Activated T-cell treated with anti-CD3 and anti-CD28 coated beads for 1 hour (primary cell): ENCODE data around the gene TAF4.
"Not testable (repeated sequence)": the region's sequence is repeated elsewhere in the genome, so short reads cannot be mapped to it uniquely, and the experiment has no call there.

Experiments used
- DNase-seq: peaks from one replicate; pipeline ENCODE4 v3.0.0-alpha.2; 2020; ENCODE audit warnings: low read depth

The TAF4 gene

DNA sequence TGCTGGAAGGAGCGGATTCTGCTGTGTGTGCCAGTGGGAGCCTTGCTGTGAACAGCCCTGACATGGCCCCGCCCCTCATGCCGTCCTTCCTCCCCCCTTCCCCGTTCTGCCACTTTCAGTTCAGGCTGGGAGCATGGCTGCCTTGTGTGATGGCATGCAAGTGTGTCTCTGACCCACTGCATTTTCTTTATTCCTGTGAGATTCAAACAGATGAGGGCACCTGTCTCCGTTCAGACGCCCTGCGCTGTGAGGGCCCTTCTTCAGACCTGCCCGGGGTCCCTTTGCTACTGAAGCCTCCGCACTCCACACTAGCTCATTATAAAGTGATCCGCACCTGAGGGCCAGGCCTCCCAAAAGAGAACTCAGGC, 88.3 kb downstream of the TAF4 start:
- DNase-seq, result no peak

DNA sequence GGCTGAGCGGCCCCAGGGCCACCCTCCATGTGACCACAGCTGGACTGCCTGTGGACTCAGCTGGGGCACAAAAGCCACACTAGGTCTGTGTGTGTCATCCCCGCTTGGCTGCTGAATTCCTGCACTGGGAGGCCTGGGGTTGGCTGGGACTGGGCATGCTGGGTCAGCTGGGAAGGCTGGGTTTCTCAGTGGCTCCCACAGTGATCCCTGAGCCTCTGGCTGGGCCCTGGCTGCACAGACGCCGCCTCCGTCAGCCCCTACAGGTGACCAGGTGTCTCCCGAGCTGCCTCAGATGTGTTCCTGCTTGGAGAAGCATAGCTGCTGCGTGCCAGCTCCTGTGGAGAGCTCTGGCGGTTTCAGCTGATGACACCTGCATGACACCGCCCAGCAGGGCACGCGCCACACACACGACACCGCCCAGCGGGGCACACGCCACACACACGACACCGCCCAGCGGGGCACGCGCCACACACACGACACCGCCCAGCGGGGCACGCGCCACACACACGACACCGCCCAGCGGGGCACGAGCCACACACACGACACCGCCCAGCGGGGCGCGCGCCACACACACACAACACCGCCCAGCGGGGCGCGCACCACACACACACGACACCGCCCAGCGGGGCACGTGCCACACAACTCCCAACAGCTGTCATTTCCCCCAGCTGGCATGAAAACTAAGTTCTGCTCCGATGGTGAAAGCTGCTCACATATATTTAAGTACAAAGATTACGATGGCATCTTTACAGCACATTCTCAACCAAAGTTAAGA, 88.8 kb downstream of the TAF4 start:
- no peak for DNase-seq

DNA sequence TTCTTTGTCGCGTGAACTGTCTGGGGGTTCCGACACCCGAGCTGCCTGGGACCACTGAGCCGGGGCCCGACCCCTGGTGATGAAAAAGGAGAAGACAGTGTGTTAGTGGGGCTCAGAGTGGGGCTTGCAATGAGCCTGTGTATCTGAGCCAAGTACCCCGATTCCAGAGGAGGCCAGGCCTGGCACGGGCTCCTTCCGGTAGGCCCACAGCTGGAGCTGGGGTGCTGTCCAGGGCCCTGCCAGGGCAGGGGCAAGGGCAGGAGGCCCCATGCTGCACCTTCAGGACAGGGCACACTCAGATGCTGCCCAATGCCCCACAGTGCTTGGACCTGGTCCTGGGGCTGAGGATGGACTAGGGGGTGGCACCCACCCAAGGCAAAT, 89.4 kb downstream of the TAF4 start:
- no peak for DNase-seq

DNA sequence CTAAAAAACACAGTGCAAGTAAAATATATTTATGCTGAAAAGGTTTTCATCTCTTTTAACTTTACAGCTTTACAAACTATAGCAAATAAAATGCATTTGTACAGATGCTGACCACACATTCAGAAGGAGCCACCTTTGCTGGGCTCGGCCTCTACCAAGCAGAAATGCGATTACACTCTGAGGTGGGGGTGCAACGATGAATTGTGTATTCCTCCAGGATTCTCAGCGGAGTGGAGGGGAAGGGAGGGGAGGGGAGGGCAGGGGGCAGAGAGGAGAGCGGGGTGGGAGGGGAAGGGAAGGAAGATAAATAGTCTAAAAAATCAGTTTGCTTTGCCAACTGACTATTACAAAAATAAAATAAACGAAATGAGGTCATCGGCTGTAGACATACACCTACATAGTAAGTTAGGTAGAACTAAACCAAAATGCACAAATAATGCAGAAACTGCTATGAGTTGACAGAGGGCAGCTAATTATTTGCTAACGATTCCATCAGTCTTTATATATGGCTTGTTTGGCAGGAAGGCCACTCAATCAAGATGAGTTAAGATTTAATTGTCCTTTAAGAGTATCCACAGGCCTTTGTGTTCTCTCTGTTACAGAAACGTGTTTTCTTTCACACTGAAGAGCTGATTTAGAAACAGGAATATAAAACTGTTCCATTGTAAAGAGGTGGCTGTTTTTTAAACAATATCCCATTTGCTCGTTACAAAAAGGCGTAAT, 90.1 kb downstream of the TAF4 start:
- DNase-seq, result no peak

DNA sequence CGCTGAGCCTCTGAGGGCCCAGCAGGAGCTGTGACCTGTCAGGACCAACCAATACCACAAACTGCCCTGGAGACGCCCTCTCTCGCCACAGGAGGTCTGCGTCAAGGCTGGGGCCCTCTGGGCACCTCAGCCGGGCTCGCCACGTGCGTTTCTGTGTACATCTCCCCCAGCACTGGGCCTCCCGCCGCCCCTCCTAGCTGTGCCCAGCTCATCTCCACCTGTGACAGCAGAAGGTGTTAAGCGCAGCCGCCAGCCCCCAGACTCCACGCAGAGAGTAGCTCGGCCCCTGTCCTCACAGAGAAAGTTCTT, 91.4 kb downstream of the TAF4 start:
- DNase-seq, result no peak

DNA sequence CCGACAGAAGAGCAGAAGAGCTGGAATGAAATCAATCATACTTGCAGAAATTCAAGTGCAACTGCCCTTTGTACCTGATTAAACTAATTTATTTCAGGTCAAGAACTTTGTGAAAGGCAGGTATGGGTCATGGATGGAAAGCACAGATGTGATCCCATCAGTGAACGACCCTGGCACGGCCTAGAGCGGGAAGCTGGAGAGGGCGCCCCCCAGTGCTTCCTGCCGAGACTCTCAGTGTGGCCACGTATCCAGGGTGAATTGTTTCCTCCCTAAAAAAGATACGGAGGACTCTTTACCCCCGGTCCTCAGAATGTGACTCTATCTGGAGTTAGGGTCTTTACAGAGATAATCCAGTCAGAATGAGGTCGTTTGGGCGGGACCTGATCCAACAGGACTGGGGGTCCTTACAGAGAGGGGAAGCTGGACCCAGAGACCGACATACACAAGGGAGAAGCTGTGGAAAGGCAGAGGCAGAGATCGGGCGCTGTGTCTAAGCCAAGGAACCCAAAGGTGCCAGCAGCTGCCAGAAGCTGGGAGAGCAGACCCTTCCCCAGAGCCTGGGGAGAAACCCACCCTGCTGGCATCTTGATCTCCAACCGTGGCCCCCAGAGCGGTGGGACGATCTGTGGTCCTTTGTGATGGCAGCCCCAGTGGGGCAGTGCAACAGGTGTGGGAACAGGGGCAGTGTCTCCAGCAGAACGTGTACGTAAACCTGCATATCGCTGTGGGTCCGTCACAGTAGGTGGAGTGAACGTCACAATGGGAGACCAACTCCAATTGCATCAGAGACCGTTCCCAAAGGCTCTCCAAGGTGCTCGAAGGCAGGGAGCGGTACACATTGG, 91.9 kb downstream of the TAF4 start:
- no peak for DNase-seq

DNA sequence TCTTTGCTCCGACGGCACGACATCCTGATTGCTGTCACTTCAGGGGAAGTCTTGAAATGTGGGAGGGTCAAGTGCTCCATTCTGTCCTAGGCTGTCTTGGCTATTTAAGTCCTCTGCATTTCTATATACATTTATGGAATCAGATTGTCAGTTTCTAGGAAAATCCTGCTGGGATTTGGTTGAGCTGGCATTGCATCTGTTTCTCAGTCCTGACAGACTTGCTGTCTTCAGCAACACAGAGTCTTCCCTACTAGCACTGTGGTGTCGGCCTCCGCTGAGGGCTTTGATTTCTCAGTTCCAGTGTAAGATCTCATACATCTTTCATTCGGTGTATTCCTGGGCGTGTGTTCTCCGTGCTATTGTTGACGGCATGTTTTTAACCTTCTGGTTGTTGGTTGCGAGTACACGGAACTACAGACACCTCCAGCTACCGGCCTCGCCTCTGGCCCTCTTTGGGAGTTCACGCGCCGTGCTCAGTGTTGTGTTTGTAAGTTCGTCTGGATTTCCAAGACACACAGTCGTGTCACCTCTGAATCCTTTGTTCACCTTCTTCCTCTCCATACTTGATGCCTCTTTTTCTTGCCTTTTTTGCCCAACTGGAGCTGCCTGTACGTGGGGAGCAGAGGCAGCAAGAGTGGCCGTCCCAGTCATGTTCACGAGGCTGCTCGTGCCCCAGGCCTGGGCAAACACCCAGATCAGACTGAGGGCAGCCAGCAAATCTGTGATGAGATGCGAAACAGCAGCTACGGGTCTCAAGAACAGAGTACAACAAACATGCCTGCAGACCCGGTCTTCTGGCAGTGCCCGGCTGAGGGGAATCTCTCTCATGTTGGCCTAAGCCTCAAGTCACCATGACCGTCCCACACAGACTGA, 92.8 kb downstream of the TAF4 start:
- no peak for DNase-seq

DNA sequence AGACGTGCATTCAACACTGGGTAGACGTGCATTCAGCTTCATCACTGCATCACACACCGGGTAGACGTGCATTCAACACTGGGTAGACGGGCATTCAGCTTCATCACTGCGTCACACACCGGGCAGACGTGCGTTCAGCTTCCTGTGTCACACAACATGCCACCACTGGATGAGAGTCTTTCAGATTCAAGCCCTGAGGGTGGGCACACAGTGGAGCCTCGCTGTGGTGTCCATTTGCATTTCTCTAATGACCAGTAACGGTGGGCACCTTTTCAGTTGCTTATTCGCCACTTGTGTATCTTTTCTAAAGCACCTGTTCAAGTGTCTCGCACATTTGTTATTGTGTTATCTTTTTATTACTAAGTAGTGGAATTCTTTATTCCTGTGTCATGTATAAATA, 94.1 kb downstream of the TAF4 start:
- DNase-seq, result not testable (repeated sequence)

DNA sequence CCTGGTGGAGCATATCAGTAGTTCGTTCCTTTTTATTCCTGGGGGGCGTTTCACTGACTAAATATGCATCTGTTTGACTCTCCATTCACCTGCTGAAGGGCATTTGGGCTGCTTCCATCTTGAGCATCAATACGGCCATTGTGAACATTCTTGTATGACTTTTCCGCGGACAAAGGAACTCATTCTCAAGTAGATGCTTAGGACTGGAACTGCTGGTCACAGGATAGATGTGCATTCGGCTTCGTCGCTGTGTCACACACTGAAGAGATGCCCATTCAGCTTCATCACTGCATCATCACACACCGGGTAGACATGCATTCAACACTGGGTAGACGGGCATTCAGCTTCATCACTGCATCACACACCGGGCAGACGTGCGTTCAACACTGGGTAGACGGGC, 95.3 kb downstream of the TAF4 start:
- DNase-seq, result no peak

DNA sequence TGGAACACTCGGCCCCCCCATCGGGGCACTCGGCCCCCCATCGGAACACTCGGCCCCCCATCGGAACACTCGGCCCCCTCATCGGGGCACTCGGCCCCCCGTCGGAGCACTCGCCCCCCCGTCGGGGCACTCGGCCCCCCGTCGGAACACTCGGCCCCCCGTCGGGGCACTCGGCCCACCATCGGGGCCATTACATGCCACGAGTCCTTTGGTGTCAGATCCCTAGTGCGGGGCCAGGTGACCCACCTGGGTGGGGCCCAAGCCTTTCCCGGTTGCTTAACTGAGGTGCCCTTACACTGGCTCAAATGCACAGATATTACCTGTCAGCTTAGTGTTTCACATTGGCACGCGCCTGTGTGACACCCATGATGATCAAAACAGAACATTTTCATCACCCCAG, 95.9 kb downstream of the TAF4 start:
- no peak for DNase-seq

DNA sequence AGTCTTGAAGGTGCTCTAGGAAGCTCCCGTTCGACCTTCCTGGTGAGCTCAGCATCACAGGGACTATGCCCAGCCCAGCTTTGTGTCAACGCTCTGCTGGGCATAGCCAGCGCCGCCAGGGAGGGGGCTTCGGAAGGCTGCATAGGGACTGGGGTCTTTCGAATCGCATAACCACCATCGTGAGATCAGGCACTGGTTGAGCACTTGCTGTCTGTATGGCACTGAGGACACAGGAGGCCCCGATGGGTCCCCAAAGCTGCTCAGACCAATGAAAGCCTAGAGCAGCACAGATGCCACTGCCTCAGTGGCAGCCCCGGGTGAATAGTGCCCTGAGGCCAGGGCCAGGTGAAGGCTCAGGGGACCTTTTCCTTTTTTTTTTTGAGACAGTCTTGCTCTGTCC, 96.7 kb downstream of the TAF4 start:
- DNase-seq, result no peak

DNA sequence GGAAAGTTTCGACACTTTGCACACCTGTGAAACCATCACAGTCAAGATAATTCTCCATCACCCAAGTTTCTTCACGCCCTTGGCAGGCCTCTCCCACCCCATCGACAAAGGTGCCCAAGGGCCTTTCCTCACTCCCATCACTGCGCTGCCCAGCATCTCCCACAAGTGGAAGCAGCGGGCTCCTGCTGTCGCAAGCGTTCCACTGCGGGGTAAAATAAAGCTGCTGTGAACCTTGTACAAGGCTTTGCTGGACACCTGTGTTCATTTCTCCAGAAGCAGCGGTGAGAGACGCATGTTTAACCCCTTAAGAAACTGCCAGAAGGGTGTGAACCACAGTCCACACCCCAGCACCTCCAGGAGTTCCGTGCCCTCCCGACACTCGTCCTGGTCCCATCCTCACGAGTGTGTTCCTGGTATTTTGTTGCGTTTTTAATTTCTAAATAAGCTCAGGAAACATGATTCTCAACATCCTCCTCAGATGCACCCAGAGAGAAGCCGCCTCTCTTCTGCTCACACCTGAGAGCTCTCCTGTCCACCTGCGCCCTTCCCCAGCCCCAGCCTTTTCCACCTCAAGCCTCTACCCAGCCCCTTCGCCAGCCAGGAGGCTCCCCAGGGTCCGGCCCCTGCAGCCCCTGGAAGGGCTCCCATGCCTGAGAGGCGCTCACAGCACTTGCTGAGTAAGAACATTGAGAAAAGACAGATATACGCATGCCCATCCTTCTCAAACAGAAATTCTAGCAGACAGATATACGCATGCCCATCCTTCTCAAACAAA, 97.5 kb downstream of the TAF4 start:
- DNase-seq, result no peak

DNA sequence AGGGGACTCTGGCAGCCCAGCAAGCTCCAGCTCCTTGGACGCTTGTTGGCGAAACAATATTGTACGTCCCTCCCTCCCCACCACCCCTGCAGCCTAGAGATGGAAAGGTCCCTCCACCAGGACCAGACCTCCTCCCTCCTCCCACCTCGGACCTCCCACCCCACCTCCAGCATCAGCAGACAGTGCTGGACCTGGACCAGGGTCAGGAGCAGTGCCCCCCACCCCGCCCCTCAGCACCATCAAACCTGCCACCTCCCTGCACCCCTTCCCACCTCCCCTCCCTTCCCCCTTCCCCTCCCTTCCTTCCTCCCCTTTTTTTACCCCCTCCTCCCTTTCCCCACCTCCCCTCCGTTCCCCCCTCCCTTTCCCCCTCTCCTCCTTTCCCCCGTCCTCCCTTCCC, 98.4 kb downstream of the TAF4 start:
- no peak for DNase-seq

DNA sequence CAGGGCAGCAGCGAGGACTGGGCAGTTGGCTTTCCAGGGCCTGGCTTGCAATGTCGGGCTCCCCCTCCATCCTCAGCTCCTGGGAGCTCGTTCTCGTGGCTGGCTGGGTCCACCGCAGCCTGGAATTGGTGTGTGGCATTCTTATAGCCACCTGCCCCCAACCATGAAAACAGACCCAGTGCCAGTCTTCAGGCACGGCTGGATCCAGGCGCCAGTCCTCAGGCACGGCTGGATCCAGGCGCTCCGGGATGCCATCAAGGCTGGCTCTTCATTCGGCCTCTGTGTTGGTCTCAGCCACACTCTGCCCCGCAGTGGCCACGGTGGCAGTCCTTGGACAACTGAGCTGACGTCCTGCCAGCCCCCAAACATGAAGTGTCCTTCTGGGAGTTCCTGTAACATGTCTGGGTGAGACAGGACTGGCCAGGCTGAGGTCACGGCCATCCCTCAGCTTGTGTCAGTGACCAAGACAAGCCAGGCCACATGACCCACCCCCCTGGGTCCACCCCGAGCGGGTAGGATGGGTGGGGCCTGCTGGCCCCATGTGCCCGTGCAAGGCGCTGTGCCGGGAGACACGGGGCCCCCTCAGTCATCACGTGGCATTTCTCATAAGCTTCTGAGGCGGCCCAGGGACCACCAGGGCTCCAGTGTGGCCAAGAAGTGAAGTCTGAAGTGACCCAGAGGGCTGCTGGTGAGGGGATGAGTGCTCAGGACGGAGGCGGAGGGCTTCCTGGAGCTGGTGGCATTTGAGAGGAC, 99.0 kb downstream of the TAF4 start:
- no peak for DNase-seq

DNA sequence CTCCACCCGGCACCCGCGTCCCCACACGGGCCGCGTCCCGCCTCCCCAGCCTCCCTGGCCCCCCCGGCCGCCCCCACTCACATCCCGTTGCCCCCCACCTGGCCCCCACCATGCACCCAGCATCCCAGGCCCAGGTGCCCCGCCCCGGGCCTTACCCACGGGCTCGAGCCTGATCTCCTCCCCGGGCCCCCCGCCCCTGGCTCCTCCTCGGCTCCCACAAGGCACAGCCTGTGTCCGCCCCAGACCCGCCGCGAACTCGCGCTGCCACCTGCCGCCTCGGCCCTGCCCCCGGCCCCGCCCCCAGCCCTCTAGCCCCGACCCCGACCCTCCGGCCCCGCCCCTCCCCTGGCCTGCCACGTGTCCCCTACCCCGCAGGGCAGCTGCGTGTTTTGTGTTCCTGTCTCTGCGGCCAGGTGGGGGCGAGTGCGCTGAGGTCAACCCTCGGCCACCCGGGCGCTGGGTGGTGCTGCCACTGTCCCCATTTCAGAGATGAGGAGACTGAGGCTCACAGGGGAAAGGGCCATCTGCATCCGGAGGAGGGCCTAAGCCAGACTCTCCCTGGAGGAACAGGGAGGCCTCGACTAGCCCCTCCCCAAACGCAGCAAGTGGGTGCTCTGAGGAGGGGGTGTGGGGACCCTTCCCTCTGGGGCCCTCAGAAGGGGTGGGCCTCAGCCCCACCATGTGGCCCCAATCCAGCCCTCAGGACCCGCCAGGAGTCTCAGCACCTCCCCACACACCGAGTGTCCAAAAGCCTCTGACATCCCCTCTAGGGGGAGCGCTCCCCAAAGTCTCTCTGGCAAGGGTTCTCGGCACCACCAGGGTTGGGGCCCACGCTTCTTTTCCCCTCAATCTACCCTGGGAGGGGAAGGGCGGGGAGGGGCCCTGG, 99.8 kb downstream of the TAF4 start:
- no peak for DNase-seq

DNA sequence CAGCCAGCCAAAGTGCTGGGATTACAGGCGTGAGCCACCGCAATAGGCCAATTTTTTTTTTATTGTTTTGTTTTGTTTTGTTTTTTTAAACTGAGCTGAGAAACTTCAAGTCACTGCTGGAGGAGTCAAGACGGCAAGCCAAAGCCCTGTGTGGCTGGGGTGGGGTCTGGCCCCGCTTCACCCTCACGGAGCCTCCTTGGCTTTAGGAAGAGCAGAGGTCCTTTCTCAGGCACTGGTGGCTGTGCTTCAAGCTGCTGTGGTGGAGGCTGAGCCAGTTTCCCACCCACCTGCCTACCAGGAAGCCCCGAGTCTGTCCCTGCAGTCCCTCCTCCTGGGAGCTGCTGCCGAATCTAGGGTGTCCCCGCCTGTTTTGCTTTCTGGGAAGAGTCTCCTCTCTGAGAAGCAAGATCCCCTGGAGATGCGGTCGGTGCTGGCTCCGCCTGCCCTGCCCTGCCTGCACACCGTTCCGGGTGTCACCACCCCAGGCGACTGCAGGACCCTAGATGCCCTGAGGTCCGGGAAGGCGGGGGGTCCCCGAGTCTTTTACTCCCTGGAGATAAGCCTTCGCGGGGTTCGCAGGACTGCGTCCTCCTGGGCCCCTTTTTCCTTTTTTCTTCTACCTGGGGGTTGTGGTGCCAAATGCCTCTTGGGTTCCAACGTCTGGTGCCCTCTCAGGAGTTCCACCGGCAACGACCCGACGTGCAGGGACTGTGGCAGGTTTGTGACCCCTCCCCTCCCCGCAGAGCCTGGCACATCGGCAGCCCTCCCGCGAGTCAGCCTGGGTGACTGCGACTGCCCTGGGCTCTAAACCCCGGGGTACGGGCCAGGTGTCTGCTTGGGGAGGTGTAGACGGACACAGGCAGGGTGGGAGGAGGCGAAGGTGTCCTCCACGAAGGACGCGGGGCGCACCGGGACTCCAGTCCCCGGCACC, 100.7 kb downstream of the TAF4 start:
- no peak for DNase-seq

DNA sequence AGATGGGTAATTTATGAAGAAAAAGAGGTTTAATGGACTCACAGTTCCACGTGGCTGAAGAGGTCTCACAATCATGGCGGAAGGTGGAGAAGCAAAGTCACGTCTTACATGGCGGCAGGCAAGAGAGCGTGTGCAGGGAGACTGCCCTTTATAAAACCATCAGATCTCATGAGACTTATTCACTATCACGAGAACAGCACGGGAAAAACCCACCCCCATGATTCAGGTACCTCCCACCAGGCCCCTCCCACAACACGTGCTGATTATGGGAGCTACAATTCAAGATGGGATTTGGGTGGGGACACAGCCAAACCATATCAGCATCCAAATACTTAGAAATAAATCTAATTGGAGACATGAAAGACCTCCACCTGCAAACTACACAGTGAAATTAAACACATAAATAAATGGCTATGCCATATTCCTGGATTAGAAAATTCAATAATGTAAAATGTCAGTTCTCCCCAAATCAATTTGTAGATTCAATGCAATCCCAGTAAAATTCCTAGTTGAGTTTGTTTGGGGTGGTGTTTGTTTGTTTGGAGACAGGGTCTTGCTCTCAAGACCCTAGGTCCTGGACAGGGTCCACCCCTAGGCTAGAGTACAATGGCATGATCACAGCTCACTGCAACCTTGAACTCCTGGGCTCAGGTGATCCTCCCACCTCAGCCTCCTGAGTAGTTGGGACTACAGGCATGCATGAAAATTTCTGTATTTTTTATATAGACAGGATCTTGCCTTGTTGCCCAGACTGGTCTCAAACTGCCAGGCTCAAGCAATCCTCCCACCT, 101.6 kb downstream of the TAF4 start:
- DNase-seq, result no peak

DNA sequence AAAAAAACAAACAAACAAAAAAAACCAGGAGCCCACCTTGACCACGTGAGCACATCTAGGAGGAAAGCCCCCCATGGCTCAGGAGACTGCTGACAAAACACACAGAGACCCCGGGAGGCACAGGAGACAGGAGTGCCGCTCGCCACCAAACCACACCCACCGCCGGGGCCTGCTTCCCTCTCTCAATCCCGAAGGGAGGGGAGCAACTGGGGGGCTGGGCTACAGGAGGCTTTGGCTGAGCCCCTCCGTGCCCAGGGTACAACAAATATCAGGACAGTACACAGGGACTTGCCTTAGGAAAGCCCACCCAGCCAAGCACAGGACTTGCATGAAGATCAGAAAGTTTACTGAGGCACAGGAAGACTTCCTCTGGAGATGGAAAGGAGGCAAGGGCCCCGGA, 102.5 kb downstream of the TAF4 start:
- no peak for DNase-seq
